ENCODE measurements around the gene RNF222. TPM values are rescaled to one million over a fixed set of nuclear protein-coding genes. Genes with fewer than 3 reads are reported as not detected.

RNF222 gene
- total RNA-seq, 1 experiment from 2014 or later, result 0.09 TPM

DNA sequence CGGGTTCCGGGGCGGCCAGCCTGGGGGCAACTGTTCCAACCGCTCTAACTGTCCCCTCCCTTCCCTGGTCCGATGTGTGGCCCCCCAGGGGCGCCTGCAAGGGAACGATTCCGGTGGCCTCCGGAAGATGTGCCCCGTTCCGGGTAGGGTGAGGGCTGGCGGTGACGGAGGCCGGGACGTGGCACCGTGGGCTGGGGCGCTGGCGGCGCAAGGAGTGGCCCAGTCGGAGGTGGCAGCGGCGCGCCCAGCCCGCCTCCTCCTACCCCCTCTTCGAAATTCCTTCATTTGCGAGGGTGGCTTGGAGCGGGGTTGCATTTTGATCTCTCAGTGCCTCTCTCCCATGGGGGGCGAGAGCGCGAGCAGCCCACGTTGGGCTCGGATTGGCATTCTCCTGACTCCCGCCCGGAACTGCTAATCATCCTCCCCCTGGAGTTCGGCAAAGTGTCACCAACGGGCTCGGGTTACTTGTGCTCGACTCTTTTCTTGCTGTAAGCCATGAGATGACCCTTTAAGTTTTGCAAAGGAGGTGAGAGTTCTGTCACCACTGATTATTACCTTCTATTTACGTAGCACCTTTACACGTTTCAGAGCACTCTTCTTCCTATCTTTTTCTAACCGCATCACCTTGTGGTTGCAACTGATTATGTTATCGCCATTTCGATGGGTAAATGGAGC is 38.7 kb upstream of the RNF222 start:
- no CpG with 5 or more reads among the region's 43 CpGs for WGBS (ENCODE audit: extremely low coverage, insufficient read length, low lambda C conversion rate)
- Histone ChIP-seq H2BK12ac (ENCODE audit: insufficient read length, low read depth, low read length) (no peak overlapping the region), H4K5ac (ENCODE audit: insufficient read length, low read depth, low read length) (no peak overlapping the region), H3K14ac (ENCODE audit: insufficient read depth, low read length) (peak overlapping the region; percentile 5; the same call in 1 of the 2 replicates), H3K27ac (ENCODE audit: insufficient read length, low read depth, low read length) (peak overlapping the region; percentile 28), H3T11ph (ENCODE audit: low read length) (no peak overlapping the region), H2AFZ (ENCODE audit: low read length) (no peak overlapping the region), H3K4ac (ENCODE audit: low read depth, low read length) (no peak overlapping the region), H3K18ac (ENCODE audit: insufficient read length, low read depth, low read length) (peak overlapping the region; percentile 72), H4K8ac (replicated peaks; ENCODE audit: insufficient read length, low read depth, low read length) (no peak overlapping the region), H4K91ac (ENCODE audit: insufficient read length, low read depth, low read length) (no peak overlapping the region), H2BK5ac (ENCODE audit: insufficient read length, low read length) (no peak overlapping the region), H4K20me1 (ENCODE audit: control insufficient read depth, insufficient read depth, insufficient read length) (no peaks in the 10 kb centered on the region), H2BK20ac (ENCODE audit: low read depth, low read length, poor library complexity, severe bottlenecking) (no peak overlapping the region), H3K79me2 (ENCODE audit: insufficient read depth, low read length) (peaks cover 6% of the 10 kb centered on the region; the same call in 1 of the 2 replicates), H3K79me1 (ENCODE audit: insufficient read depth, low read depth, low read length, poor library complexity, severe bottlenecking) (peaks cover 6% of the 10 kb centered on the region), H3K56ac (ENCODE audit: insufficient read length, low read depth, low read length) (no peak overlapping the region), H3K27me3 (ENCODE audit: insufficient read depth, low read length) (no peaks in the 10 kb centered on the region), H2AK5ac (ENCODE audit: insufficient read length, low read length) (no peak overlapping the region), H3K4me2 (ENCODE audit: insufficient read depth, insufficient read length, low read length) (peak overlapping the region; percentile 98), H3K23ac (ENCODE audit: insufficient read length, low read depth, low read length) (no peak overlapping the region), H3K9me3 (ENCODE audit: control insufficient read depth, low read depth, low read length) (no peaks in the 10 kb centered on the region), H3K4me1 (ENCODE audit: insufficient read depth, low read length) (no peaks in the 10 kb centered on the region), H3K9ac (ENCODE audit: extremely low read depth, insufficient read length, low read length) (peak overlapping the region; percentile 23), H2BK120ac (ENCODE audit: low read depth, low read length, poor library complexity, severe bottlenecking) (no peak overlapping the region), H3K23me2 (ENCODE audit: insufficient read length, low read depth, low read length, poor library complexity, severe bottlenecking) (peaks cover 11% of the 10 kb centered on the region), H2BK15ac (ENCODE audit: low read depth, low read length) (no peak overlapping the region)
- H3K4me3 Mint-ChIP-seq, result peak overlapping the region; percentile 93 to 97
- peaks cover 5 to 14% (median 9%) of the 10 kb centered on the region in 3 experiments; a peak in 6 of 7 replicates for H3K36me3 Mint-ChIP-seq (ENCODE audit: insufficient read depth in 1 of 3, low read depth in 3 of 3)
- no peaks in the 10 kb centered on the region for H3K27me3 Mint-ChIP-seq (ENCODE audit: low read depth)
- DNase-seq, result peak; percentile 79
- H3K27ac Mint-ChIP-seq, result peak overlapping the region; percentile 91 to 94 (median 92)
- no peaks in the 10 kb centered on the region for H3K9me3 Mint-ChIP-seq
- TF ChIP-seq, protein P1, sequence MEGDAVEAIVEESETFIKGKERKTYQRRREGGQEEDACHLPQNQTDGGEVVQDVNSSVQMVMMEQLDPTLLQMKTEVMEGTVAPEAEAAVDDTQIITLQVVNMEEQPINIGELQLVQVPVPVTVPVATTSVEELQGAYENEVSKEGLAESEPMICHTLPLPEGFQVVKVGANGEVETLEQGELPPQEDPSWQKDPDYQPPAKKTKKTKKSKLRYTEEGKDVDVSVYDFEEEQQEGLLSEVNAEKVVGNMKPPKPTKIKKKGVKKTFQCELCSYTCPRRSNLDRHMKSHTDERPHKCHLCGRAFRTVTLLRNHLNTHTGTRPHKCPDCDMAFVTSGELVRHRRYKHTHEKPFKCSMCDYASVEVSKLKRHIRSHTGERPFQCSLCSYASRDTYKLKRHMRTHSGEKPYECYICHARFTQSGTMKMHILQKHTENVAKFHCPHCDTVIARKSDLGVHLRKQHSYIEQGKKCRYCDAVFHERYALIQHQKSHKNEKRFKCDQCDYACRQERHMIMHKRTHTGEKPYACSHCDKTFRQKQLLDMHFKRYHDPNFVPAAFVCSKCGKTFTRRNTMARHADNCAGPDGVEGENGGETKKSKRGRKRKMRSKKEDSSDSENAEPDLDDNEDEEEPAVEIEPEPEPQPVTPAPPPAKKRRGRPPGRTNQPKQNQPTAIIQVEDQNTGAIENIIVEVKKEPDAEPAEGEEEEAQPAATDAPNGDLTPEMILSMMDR (conservative IDR thresholded peaks at IDR 0.05), result no peak
- H3K4me1 Mint-ChIP-seq, result peaks cover 12 to 13% of the 10 kb centered on the region in 2 experiments

All from H9 (cell line).